Measurements from ENCODE around the gene RSPH1. TPM values are rescaled to one million over a fixed set of nuclear protein-coding genes. Genes with fewer than 3 reads are reported as not detected.

Gene RSPH1
- total RNA-seq, 6 donors from 2014 or later = 0.46 to 68.4 (median 13.4) TPM

DNA sequence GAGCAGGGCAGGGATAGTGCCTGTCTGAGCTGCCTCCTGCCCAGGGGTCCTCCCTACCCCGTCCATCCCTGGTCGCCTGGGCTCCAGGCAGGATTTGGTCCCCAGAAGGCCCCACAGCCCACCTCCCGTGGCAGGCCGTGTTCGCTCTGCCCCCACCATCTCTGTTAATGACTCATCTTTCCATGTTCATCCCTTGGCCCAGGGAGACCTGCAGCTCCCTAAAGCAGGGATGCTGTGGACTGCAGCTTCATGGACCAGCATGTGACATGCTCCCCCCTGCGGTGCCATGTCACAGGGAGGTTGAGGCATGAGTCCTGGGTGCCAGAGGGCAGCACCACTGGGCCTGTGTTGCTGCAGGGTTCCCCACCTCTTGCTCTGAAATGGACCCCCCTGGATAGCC lies 65.5 kb downstream of the RSPH1 start:
- ATAC-seq (ENCODE audit: low FRiP score in 2 of 2) (peak in 1 of 2 donors; percentile 15), DNase-seq (no peak)
- H3K9me3 ChIP-seq = peaks cover 0 to 3% (median 0%) of the 10 kb centered on the region in 4 donors
- TF ChIP-seq POLR2A (IDR thresholded peaks at IDR 0.05) = no peak
- TF ChIP-seq POLR2AphosphoS5 (IDR thresholded peaks at IDR 0.05) = no peak
- WGBS, 2 donors = 91 to 96% methylated on average over 4 to 6 of the region's 6 CpGs
- peaks cover 0 to 6% (median 2%) of the 10 kb centered on the region in 4 donors for H3K4me1 ChIP-seq
- H3K27me3 ChIP-seq = no peaks in the 10 kb centered on the region
- no peak overlapping the region for H3K27ac ChIP-seq
- H3K4me3 ChIP-seq = no peak overlapping the region
- H3K36me3 ChIP-seq = no peaks in the 10 kb centered on the region

GRCh38 chr21:42429856-42430255 lies 66.2 kb downstream of the RSPH1 start:
- peaks cover 0 to 3% (median 0%) of the 10 kb centered on the region in 4 donors for H3K9me3 ChIP-seq
- WGBS, 2 donors = 42 to 44% methylated on average over 6 to 9 of the region's 9 CpGs
- no peaks in the 10 kb centered on the region for H3K36me3 ChIP-seq
- peaks cover 0 to 12% (median 6%) of the 10 kb centered on the region in 4 donors for H3K4me1 ChIP-seq
- ATAC-seq (ENCODE audit: low FRiP score in 2 of 2) (no peak), DNase-seq (no peak)
- no peak overlapping the region for H3K4me3 ChIP-seq
- H3K27ac ChIP-seq = no peak overlapping the region
- H3K27me3 ChIP-seq = no peaks in the 10 kb centered on the region
- no peak for TF ChIP-seq EP300 (IDR thresholded peaks at IDR 0.05)
- no peak for TF ChIP-seq CTCF (IDR thresholded peaks at IDR 0.05)

- H3K36me3 ChIP-seq = no peaks in the 10 kb centered on the region
- WGBS, 2 donors = 94% methylated on average over 1 of the region's 1 CpG; no CpG with 5 or more reads in 1 of the 2 donors
- H3K27ac ChIP-seq = no peak overlapping the region
- DNase-seq = no peak
- H3K4me3 ChIP-seq = no peak overlapping the region
- ATAC-seq (ENCODE audit: low FRiP score in 2 of 2) = no peak
- H3K27me3 ChIP-seq = no peaks in the 10 kb centered on the region
- peaks cover 0 to 3% (median 0%) of the 10 kb centered on the region in 4 donors for H3K9me3 ChIP-seq
- no peak for TF ChIP-seq CTCF (IDR thresholded peaks at IDR 0.05)
- TF ChIP-seq EP300 (IDR thresholded peaks at IDR 0.05) = no peak
- TF ChIP-seq POLR2AphosphoS5 (IDR thresholded peaks at IDR 0.05) = no peak
- TF ChIP-seq POLR2A (IDR thresholded peaks at IDR 0.05) = no peak
- H3K4me1 ChIP-seq = peaks cover 0 to 19% (median 9%) of the 10 kb centered on the region in 4 donors
Measured at GRCh38 chr21:42429021-42429420, 67.0 kb downstream of the RSPH1 start.

- ATAC-seq (ENCODE audit: low FRiP score in 2 of 2) (no peak), DNase-seq (no peak)
- no peaks in the 10 kb centered on the region for H3K36me3 ChIP-seq
- H3K27ac ChIP-seq = no peak overlapping the region
- TF ChIP-seq CTCF (IDR thresholded peaks at IDR 0.05) (no peak), POLR2A (IDR thresholded peaks at IDR 0.05) (no peak), EP300 (IDR thresholded peaks at IDR 0.05) (no peak), POLR2AphosphoS5 (IDR thresholded peaks at IDR 0.05) (no peak)
- H3K9me3 ChIP-seq = peaks cover 0 to 3% (median 0%) of the 10 kb centered on the region in 4 donors
- H3K4me3 ChIP-seq = no peak overlapping the region
- no peaks in the 10 kb centered on the region for H3K27me3 ChIP-seq
- peaks cover 0 to 19% (median 9%) of the 10 kb centered on the region in 4 donors for H3K4me1 ChIP-seq
- 80 to 88% methylated on average over 10 of the region's 10 CpGs for WGBS, 2 donors
Measured at GRCh38 chr21:42427809-42428419, 68.1 kb downstream of the RSPH1 start.

DNA sequence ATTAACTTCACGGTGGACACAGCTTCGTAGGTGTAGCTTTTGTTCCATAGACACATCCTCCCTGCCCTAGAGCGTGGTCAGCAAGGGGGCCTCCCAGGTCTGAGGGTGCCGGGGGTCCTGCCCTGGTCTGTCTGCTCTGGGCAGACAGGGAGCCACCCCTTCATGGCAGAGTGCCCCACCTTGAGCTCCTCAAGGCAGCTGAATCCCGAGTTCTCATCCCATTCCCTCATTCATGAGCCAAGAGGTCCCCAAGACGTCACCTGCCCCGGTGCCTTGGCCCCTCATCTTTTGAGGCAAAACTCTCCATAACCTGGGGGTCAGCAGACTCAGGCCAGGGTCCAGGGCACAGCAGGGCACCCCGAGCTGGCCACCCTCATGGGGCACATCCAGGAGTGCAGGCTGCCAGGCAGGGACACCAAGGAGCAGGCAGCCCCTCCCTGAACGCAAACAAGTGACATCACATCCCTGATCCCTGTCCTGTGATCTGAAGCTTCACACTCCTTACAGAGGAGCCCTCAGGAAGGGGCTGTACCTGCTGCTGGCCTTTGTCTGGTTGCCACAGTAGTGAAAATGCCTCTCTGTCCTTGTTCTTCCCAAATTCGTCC lies 69.0 kb downstream of the RSPH1 start:
- Histone ChIP-seq H3K36me3 (no peaks in the 10 kb centered on the region), H3K4me3 (no peak overlapping the region), H3K4me1 (peaks cover 0 to 19% (median 9%) of the 10 kb centered on the region in 4 donors), H3K27me3 (no peaks in the 10 kb centered on the region), H3K27ac (no peak overlapping the region), H3K9me3 (no peaks in the 10 kb centered on the region)
- ATAC-seq (ENCODE audit: low FRiP score in 2 of 2) (no peak), DNase-seq (no peak)
- WGBS, 2 donors = 85 to 89% methylated on average over 10 of the region's 10 CpGs
- no peak for TF ChIP-seq EP300 (IDR thresholded peaks at IDR 0.05)
- no peak for TF ChIP-seq CTCF (IDR thresholded peaks at IDR 0.05)
- no peak for TF ChIP-seq POLR2AphosphoS5 (IDR thresholded peaks at IDR 0.05)
- TF ChIP-seq POLR2A (IDR thresholded peaks at IDR 0.05) = no peak

All from upper lobe of left lung (tissue), 6 donors.